Activated naive CD8-positive, alpha-beta T cell treated with anti-CD3 and anti-CD28 coated beads for 36 hours (primary cell): Measurements from ENCODE around the gene EXOSC9. TPM values are rescaled to one million over a fixed set of nuclear protein-coding genes. Genes with fewer than 3 reads are reported as not detected.

Source experiments
- DNase-seq: peaks from one replicate; pipeline ENCODE4 v3.0.0; 2021
- H3K27ac Mint-ChIP-seq: one replicate; pipeline ENCODE4 v1.8.0; 2022; ENCODE audit warnings: mild to moderate bottlenecking, moderate library complexity, mixed read lengths
- H3K27me3 Mint-ChIP-seq: one replicate; pipeline ENCODE4 v1.8.0; 2022; ENCODE audit warnings: mild to moderate bottlenecking, mixed read lengths
- H3K36me3 Mint-ChIP-seq: one replicate; pipeline ENCODE4 v1.8.0; 2021; ENCODE audit warnings: mild to moderate bottlenecking, mixed read lengths
- H3K4me1 Mint-ChIP-seq: one replicate; pipeline ENCODE4 v1.8.0; 2021; ENCODE audit warnings: mixed read lengths
- H3K4me3 Mint-ChIP-seq: one replicate; pipeline ENCODE4 v1.8.0; 2022; ENCODE audit warnings: mild to moderate bottlenecking, moderate library complexity, mixed read lengths
- H3K9me3 Mint-ChIP-seq: one replicate; pipeline ENCODE4 v1.8.0; 2022; ENCODE audit warnings: mixed read lengths
- total RNA-seq, 2 experiments: library from RNA; stranded (reverse); gene quantifications; one replicate each; pipeline ENCODE4 v1.2.3, GENCODE V29; 2021

Gene EXOSC9
- total RNA-seq, 2 experiments from 2014 or later = 96.1 to 97.4 TPM

DNA sequence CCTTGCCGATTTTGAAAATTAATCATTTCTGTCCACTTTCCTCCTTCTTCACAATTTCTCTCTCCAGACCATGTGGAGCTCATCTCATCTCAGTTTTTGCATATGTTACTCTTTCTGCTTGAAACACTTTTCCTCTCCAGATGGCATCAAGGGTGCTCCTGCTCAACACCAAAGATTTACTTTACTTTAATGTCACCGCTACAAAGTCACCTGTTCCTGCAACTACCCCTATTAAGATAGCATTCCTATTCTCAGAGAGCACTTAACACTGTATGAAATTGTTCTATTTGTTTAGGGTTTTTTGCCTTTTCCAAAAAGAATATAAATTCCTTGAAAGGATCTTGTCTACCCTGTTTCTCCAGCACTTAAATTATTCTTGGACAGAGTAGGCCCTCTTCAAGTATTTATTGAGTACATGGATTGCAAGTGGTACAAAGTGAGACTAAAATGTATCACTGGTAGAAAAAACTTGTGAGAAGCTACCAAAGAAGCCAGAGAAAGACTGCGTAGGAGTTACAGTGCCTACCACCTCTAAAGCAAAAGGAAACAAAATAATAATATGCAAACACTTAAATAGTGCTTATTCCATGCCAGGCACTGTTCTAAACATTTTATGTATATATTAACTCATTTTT, 1.1 kb upstream of the EXOSC9 start:
- Mint-ChIP-seq H3K36me3 (peaks cover 18% of the 10 kb centered on the region), H3K9me3 (no peaks in the 10 kb centered on the region), H3K4me1 (peaks cover 37% of the 10 kb centered on the region), H3K27ac (peak overlapping the region; percentile 97), H3K27me3 (peaks cover 5% of the 10 kb centered on the region), H3K4me3 (peak overlapping the region; percentile 89)
- DNase-seq = no peak

DNA sequence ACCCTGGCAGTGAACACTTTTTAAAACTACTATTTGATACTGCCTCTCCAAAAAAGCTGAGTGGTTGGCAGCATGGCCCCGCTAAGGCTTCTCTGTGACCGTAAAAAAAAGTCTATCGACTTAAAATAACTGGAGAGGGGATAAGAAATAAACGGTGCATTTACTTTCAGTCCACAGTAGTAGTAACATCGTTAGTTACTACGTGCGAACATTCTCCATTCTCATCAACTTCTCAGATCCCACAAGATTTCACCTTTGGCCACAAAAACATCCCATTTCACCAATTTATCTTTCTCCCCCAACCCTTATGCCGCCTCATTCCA, 524 bp upstream of the EXOSC9 start:
- H3K27me3 Mint-ChIP-seq = no peaks in the 10 kb centered on the region
- peaks cover 22% of the 10 kb centered on the region for H3K36me3 Mint-ChIP-seq
- H3K27ac Mint-ChIP-seq = peak overlapping the region; percentile 97
- DNase-seq = no peak
- peak overlapping the region; percentile 89 for H3K4me3 Mint-ChIP-seq
- H3K4me1 Mint-ChIP-seq = peaks cover 37% of the 10 kb centered on the region
- no peaks in the 10 kb centered on the region for H3K9me3 Mint-ChIP-seq

DNA sequence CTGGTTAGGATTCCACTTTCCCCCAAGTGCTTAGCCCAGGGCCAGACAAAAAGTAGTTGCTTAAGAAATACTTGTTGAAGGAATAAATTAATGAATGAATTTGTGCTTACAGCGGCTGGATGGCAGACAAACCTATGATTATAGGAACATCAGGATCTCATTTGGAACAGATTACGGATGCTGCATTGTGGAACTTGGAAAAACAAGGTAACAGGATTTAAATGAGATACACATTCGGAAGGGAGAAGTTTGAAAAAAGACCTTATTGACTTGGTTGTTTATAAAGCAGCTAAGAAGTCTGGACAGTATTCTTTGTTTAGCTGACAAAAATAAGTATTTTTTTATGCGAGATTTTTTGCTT, 572 bp downstream of the EXOSC9 start:
- Mint-ChIP-seq H3K27ac (peak overlapping the region; percentile 97), H3K4me1 (peaks cover 35% of the 10 kb centered on the region), H3K27me3 (no peaks in the 10 kb centered on the region), H3K36me3 (peaks cover 29% of the 10 kb centered on the region), H3K4me3 (peak overlapping the region; percentile 89), H3K9me3 (no peaks in the 10 kb centered on the region)
- DNase-seq = no peak

DNA sequence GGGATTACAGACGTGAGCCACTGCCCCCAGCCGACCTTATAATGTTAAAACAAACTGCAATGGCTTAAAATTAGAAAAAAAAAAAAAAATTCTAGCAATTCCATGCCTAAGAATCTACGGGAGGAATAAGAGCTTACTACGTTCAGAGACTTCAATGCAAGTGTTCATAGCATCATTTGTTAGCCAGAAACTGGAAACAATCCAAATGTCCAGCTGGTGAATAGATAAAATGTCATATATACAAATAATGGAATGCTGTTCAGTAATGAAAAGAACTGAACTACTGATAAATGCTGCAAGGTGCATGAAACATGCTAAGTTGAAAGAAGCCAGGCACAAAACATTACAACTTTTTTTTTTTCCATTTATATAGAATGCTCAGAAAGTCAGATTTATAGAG, 5.3 kb downstream of the EXOSC9 start:
- H3K36me3 Mint-ChIP-seq = peaks cover 39% of the 10 kb centered on the region
- H3K9me3 Mint-ChIP-seq = no peaks in the 10 kb centered on the region
- peaks cover 21% of the 10 kb centered on the region for H3K4me1 Mint-ChIP-seq
- H3K4me3 Mint-ChIP-seq = no peak overlapping the region
- no peaks in the 10 kb centered on the region for H3K27me3 Mint-ChIP-seq
- no peak for DNase-seq
- no peak overlapping the region for H3K27ac Mint-ChIP-seq

DNA sequence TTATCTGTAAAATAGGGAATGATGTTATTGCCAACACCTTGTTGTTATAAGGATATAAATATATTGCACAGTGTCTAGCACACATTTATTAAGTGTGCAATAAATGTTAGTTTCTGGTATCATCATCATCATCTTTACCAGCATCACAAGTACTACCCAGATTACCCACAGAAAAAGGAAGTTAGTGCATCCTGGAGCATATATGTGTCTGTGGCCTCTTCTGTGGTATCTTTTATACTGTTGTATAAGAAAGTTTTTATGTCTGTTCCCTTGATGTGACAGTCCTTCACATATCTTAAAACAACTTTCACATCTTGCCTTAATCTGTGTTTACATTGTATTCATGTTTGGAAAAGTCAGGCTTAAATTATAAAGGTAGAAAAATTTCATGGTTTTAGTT, 10.0 kb downstream of the EXOSC9 start:
- Mint-ChIP-seq H3K27me3 (no peaks in the 10 kb centered on the region), H3K4me1 (peaks cover 8% of the 10 kb centered on the region), H3K27ac (peak overlapping the region; percentile 38), H3K9me3 (no peaks in the 10 kb centered on the region), H3K36me3 (peaks cover 20% of the 10 kb centered on the region), H3K4me3 (no peak overlapping the region)
- DNase-seq = no peak

DNA sequence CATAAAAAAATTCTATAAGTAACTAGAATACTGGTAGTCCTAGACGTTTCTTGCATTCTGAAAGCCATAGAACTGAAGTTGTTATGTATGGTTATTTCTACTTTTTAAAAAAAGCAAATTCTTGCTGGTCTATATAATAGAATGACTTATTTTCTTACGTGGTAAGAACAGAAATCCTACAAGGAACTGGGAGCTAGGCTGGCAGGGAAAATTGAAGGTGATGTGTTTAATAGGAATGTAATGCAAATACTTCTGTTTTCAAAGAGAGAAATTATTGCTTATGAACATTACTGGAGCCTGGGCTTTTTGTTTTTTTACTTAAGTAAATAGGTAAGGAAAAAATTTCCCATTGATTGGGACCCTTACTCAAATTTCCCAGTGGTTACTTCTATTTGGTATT, 13.6 kb downstream of the EXOSC9 start:
- H3K36me3 Mint-ChIP-seq = peaks cover 28% of the 10 kb centered on the region
- no peaks in the 10 kb centered on the region for H3K9me3 Mint-ChIP-seq
- no peaks in the 10 kb centered on the region for H3K27me3 Mint-ChIP-seq
- peaks cover 12% of the 10 kb centered on the region for H3K4me1 Mint-ChIP-seq
- H3K4me3 Mint-ChIP-seq = no peak overlapping the region
- H3K27ac Mint-ChIP-seq = no peak overlapping the region
- no peak for DNase-seq

DNA sequence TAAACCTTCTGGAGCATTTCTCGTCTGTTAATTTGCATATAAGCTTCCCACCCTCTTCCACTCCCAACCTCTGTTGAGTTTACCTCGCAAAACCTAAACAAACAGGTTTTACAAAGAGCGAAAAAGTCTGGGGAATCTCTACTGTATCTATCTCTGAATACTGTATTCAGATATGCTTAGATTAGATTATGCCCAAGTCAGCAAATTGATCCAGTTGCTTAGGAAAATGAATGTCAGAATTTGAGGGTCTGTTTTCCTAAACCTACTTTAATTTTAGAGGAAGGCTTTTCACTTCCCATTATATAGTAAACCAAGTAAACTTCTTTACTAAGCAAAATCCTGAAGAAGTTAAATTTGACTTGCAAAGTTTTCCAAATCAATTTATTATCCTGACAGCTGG, 15.9 kb downstream of the EXOSC9 start:
- Mint-ChIP-seq H3K27ac (no peak overlapping the region), H3K27me3 (no peaks in the 10 kb centered on the region), H3K9me3 (no peaks in the 10 kb centered on the region), H3K36me3 (peaks cover 44% of the 10 kb centered on the region), H3K4me3 (no peak overlapping the region), H3K4me1 (peaks cover 19% of the 10 kb centered on the region)
- DNase-seq = no peak

DNA sequence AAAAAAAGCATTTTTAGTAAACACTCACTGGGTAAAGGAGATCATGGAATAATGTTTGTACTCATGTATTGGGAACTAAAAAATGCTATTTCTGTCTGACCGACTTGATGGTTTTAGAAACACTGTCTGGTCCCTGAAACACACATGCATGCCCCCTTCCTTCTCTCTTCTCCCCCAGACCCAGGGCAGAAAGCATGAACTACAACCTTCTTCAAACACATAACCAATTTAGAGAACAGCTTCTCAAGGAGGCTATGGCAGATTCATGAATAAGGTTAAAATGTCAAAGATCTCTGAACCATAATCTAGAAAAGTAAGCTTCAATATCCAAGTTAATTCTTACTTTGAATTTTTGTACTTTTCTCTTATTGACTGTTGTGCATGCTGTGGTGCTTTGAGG, 16.6 kb downstream of the EXOSC9 start:
- Mint-ChIP-seq H3K4me1 (peaks cover 22% of the 10 kb centered on the region), H3K27ac (no peak overlapping the region), H3K36me3 (peaks cover 51% of the 10 kb centered on the region), H3K4me3 (no peak overlapping the region), H3K27me3 (no peaks in the 10 kb centered on the region), H3K9me3 (no peaks in the 10 kb centered on the region)
- no peak for DNase-seq

DNA sequence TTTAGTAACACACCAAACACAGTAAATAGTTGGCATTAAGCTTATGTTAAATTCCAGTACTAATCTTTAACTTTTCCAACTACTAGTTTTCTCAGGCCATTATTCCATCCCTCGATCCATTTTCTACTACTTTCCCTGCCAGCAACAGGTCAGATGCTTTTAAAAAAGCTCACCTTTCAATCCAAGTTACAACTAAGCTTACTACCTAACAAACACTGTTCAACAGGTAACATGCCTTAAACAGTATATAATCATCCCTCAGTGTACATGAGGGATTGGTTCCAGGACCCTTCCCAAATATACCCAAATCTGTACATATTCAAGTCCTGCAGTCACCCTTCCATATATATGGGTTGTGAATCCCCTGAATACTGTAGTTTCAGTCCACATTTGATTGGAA, 17.1 kb downstream of the EXOSC9 start:
- no peak for DNase-seq
- peaks cover 53% of the 10 kb centered on the region for H3K36me3 Mint-ChIP-seq
- H3K27me3 Mint-ChIP-seq = no peaks in the 10 kb centered on the region
- no peaks in the 10 kb centered on the region for H3K9me3 Mint-ChIP-seq
- H3K27ac Mint-ChIP-seq = no peak overlapping the region
- no peak overlapping the region for H3K4me3 Mint-ChIP-seq
- H3K4me1 Mint-ChIP-seq = peaks cover 23% of the 10 kb centered on the region

DNA sequence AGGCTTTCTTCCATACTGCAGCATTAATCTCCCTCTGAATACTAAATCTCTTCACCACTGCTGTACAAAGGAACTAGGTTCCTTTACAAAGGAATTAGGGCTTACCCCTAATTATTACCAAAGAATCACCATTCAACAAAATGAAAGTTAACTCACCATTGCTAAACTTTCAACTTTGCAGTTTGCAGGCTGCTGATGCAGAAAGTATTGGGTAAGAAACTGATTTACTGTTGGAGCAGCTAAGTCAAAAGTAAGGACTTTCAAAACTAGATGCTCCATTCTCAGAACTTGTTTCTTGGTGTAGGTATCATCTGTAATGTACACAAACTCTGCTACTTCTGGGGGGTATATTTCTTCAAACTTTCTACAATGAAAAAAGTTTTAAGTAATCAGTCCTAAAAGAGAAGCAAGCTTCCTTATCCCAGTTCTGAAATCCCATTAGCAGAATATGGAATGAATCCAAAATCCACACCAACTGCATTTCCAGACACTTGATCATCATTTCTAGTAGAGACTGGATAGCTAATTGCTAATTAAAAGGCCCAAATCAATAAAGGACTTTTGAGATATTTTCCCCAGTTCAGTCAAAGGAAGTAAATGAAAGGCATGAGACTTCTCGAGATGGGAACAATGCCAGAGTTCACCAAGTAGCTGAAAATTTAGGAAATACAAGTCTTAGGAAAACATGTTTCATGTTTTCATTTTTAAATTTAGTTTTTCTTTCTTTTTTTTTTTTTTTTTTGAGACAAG, 18.3 kb downstream of the EXOSC9 start:
- Mint-ChIP-seq H3K27me3 (no peaks in the 10 kb centered on the region), H3K9me3 (no peaks in the 10 kb centered on the region), H3K27ac (peak overlapping the region; percentile 8), H3K4me1 (peaks cover 23% of the 10 kb centered on the region), H3K36me3 (peaks cover 53% of the 10 kb centered on the region), H3K4me3 (no peak overlapping the region)
- no peak for DNase-seq

DNA sequence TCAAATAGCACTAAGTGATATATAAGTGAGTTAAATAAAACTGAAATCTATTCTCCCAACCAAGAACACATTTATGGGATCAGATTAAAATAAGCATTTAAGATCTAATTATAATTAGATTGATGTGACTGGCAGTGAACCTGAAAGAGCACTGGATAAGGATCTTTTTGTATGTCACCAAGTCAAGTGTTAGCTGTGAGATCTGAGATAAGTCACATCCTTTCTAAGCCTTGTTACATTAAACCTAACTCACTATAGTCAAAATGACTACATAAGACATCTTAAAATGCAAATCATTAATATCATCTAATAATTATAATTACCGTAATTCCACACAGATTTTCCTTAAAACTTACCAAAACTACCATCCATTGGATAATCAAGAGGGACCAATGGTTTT, 20.9 kb downstream of the EXOSC9 start:
- Mint-ChIP-seq H3K9me3 (no peaks in the 10 kb centered on the region), H3K4me3 (peak overlapping the region; percentile 91), H3K36me3 (peaks cover 48% of the 10 kb centered on the region), H3K27me3 (no peaks in the 10 kb centered on the region), H3K27ac (no peak overlapping the region), H3K4me1 (peaks cover 17% of the 10 kb centered on the region)
- DNase-seq = no peak

DNA sequence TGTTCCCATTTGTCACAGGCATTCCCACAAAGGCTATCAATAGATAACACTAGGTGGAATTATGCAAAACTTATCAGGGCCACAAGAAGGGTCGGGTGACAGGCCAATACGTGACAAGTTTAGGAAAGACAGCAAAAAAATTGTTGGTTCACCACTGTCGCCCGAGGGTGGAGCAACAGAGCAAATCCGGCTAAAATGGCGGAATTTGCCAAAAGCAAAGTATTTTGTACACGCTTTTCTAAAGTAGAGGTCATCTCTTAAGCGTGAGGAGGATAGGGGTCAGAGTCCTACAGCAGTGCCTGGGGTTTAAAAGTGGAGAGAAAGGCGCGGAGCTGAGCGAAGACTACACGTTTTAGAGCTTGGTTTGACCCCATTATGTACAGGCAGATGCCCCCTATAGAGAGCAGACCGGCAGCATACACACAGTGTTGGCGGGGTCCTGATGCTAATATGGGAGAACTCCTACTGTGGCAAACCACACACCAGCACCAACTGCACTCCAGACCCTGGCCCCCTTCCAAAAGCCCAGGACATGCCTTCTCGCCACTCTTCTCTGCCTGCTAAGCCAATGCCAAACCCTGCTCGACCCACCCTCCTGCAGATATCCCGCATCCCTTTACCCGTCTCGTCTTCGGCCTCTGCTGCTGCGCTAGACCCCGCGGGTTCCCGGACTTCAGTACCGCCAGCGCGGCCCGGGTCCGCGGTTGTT, 21.8 kb downstream of the EXOSC9 start:
- H3K4me1 Mint-ChIP-seq = peaks cover 17% of the 10 kb centered on the region
- no peaks in the 10 kb centered on the region for H3K9me3 Mint-ChIP-seq
- no peaks in the 10 kb centered on the region for H3K27me3 Mint-ChIP-seq
- H3K36me3 Mint-ChIP-seq = peaks cover 43% of the 10 kb centered on the region
- peak; percentile 48 for DNase-seq
- H3K4me3 Mint-ChIP-seq = peak overlapping the region; percentile 91
- peak overlapping the region; percentile 90 for H3K27ac Mint-ChIP-seq

DNA sequence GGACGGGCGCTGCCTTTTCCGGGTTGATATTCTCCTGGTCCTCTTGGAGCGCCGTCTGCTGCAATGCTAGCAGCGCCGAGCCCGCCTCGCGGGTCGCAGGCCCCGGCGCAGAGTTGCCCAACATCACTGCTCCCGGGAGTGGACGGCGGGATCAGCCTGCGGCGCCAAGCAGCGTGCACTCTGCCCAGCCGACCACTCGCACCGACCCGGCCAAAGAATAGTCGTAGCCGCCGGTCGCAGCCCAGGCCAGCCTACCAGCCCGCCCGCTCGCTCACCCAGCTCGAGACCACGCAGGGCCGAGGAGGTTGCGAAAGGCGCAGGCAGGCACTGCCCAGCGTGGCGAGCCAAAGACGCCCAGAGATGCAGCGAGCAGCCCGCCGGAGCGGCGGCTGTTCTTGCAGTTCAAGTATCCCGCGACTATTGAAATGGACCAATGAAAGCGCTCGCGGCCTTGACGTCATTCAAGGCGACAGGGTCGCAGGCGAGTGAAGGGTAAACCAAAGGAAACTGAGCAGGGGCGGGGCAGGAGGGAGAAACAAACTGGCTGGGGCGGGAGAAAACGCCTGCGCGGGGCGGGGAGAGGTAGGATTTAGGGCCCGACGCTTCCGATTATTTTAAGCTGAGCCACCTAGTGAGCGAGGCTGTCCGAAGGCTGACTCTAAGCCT, 22.5 kb downstream of the EXOSC9 start, which contains the start of gene CCNA2:
TSS of gene CCNA2 (minus strand) at position 379 of the 666 bp plus-strand sequence. CDS start at position 124, 255 bp downstream.
- DNase-seq = peak; percentile 93
- H3K9me3 Mint-ChIP-seq = no peaks in the 10 kb centered on the region
- no peaks in the 10 kb centered on the region for H3K27me3 Mint-ChIP-seq
- peaks cover 15% of the 10 kb centered on the region for H3K4me1 Mint-ChIP-seq
- H3K4me3 Mint-ChIP-seq = peak within 1 kb of the TSS; percentile 91
- H3K27ac Mint-ChIP-seq = peak within 1 kb of the TSS; percentile 90
- peaks cover 38% of the 10 kb centered on the region for H3K36me3 Mint-ChIP-seq

DNA sequence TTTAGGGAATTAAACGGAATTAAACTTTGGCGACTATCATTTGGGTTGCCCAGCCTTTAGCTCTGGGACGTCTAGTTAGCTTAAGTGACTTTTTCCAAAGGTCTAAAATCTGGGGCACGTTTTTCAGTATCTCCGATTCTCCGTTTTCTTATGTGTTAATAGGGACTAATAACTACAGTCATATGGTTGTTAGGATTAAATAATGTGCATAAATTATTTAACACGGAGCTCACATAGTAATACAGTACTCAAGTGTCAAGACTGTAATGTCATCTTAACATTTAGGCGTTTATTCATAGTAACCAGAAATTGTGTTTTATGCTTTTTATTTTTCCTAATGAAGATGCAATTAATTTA, 23.0 kb downstream of the EXOSC9 start:
- H3K27me3 Mint-ChIP-seq = no peaks in the 10 kb centered on the region
- no peaks in the 10 kb centered on the region for H3K9me3 Mint-ChIP-seq
- no peak for DNase-seq
- peak overlapping the region; percentile 91 for H3K4me3 Mint-ChIP-seq
- H3K4me1 Mint-ChIP-seq = peaks cover 15% of the 10 kb centered on the region
- H3K36me3 Mint-ChIP-seq = peaks cover 34% of the 10 kb centered on the region
- H3K27ac Mint-ChIP-seq = peak overlapping the region; percentile 90

DNA sequence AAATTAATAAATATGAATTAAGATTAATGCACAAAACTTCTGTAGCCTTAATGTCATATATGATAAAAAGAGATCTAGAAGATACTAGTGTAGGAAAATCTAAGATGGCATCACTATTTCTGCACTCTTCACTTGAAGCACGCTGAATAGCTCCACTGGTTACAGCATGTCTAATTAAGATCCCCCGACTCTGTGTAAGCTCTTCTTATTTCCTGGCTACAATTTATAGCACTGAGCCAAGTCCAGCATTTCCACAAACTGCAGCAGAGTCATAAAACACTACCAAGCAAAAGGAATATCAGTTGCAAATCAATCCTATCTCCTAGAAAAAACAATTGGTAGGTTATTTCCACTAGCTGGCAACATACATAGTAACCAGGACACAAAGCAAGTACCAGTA, 23.8 kb downstream of the EXOSC9 start:
- no peak overlapping the region for H3K27ac Mint-ChIP-seq
- peaks cover 15% of the 10 kb centered on the region for H3K4me1 Mint-ChIP-seq
- H3K4me3 Mint-ChIP-seq = no peak overlapping the region
- H3K36me3 Mint-ChIP-seq = peaks cover 30% of the 10 kb centered on the region
- H3K27me3 Mint-ChIP-seq = no peaks in the 10 kb centered on the region
- H3K9me3 Mint-ChIP-seq = no peaks in the 10 kb centered on the region
- no peak for DNase-seq
